ENCODE results near the gene HS2ST1. TPM values are rescaled to one million over a fixed set of nuclear protein-coding genes. Genes with fewer than 3 reads are reported as not detected.

Gene HS2ST1
- total and polyA plus RNA-seq, 10 of the 15 experiments (the other 5 are each of a cell fraction or from before 2014, with no cell fraction given) = 5.4 to 30.8 (median 18.6) TPM

GRCh38 chr1:87089823-87090222 lies 175.4 kb downstream of the HS2ST1 start:
- Histone ChIP-seq H3K9me3 (replicated peaks; ENCODE audit: control insufficient read depth, insufficient read depth, low read length) (no peaks in the 10 kb centered on the region), H3K4me2 (ENCODE audit: control insufficient read depth, insufficient read depth) (no peak overlapping the region), H3K9ac (ENCODE audit: control insufficient read depth, insufficient read depth, low read length) (no peak overlapping the region), H3K4me1 (ENCODE audit: control insufficient read depth, insufficient read depth, low read length) (peaks cover 6% of the 10 kb centered on the region; the same call in 1 of the 2 replicates), H3K79me2 (ENCODE audit: control insufficient read depth, insufficient read depth, low read length) (no peaks in the 10 kb centered on the region), H2AFZ (ENCODE audit: control insufficient read depth, low read depth, low read length) (no peak overlapping the region), H4K20me1 (ENCODE audit: control insufficient read depth, insufficient read depth) (no peaks in the 10 kb centered on the region), H3K4me3 (no peak overlapping the region), H3K36me3 (ENCODE audit: control insufficient read depth in 2 of 2, insufficient read depth in 2 of 2, low read length in 1 of 2) (peaks cover 0 to 7% of the 10 kb centered on the region in 2 experiments; a peak in 1 of 4 replicates), H3K27me3 (replicated peaks in 1 of 2; ENCODE audit: control insufficient read depth in 2 of 2, insufficient read depth in 2 of 2, low read length in 1 of 2) (no peaks in the 10 kb centered on the region), H3K27ac (ENCODE audit: control insufficient read depth, insufficient read depth) (no peak overlapping the region)
- ChIA-PET CTCF (interaction anchor here (0.9 to 1.8 kb wide), 4 partner anchors 46 to 256 kb away, joined by 3 to 6 read pairs (median 6); no protein-coding TSS in a partner anchor), POLR2A (interaction anchor here (0.6 kb wide), 1 partner anchor 208 kb away, joined by 5 read pairs; no protein-coding TSS in a partner anchor), RAD21 (ENCODE audit: unreplicated experiment) (interaction anchor here (1.1 to 1.6 kb wide), 3 partner anchors 17 to 256 kb away, joined by 3 to 4 read pairs (median 3); partner anchors contain the start of genes HS2ST1 and SELENOF), SMC1A (ENCODE audit: uncharacterized antibody, unreplicated experiment) (interaction anchor here (0.6 to 2.3 kb wide), 10 partner anchors 19 to 710 kb away, joined by 3 to 9 read pairs (median 3); no protein-coding TSS in a partner anchor)
- TF ChIP-seq SP1 (IDR thresholded peaks at IDR 0.05; ENCODE audit: low read depth, low read length) (no peak), CBFB (IDR thresholded peaks at IDR 0.05; ENCODE audit: low read depth) (no peak), POLR2AphosphoS5 (IDR thresholded peaks at IDR 0.05; ENCODE audit: low read length) (no peak), IKZF2 (IDR thresholded peaks at IDR 0.05) (no peak), YBX1 (IDR thresholded peaks at IDR 0.05) (no peak), PRDM15 (CRISPR knock-in tag; IDR thresholded peaks at IDR 0.05) (no peak)
- ATAC-seq = peak; percentile 27; the same call in 2 of the 3 replicates
- no peak for DNase-seq (ENCODE audit: low read depth, low spot score)
- no peak for FAIRE-seq
- in situ Hi-C loops (cut with MboI) (loop anchor here (25.0 kb wide), 2 partner anchors 578 to 703 kb away; partner anchors contain the start of gene ODF2L), intact Hi-C loops (cut with micrococcal nuclease; ENCODE audit: unreplicated experiment) (loop anchor here (10.0 kb wide), 4 partner anchors 385 to 705 kb away; partner anchors contain the start of gene SH3GLB1)
- no TSS peak for BruUV-seq (replicated peaks)
- 50% methylated on average over 2 of the region's 2 CpGs for WGBS (ENCODE audit: insufficient coverage, insufficient replicate concordance, low lambda C conversion rate, missing lambda C conversion rate)
